Adipose tissue (tissue), 3 donors: ENCODE measurements around the gene TMPRSS13. TPM values are rescaled to one million over a fixed set of nuclear protein-coding genes. Genes with fewer than 3 reads are reported as not detected.

ENCODE experiments used
- H3K27ac ChIP-seq: one replicate; pipeline ENCODE4 v1.5.1; 2013; ENCODE audit warnings: low read depth, low read length
- WGBS, 3 donors: extraction: QIAGEN DNeasy Blood & Tissue Kit; methylation state at CpG; one replicate each; pipeline ENCODE4 v1.1.7; 2013; 5-methylcytosine and 5-hydroxymethylcytosine counted together
- polyA plus RNA-seq, 3 donors: library from polyadenylated mRNA; stranded (reverse); fragments of 200-250 nt; gene quantifications; one replicate each; pipeline ENCODE4 v1.2.3, GENCODE V29; 2013
- donor health status: healthy with polysubstance abuse.
- donor health status: Bipolar disorder and iron deficiency.
- donor health status: healthy.

The TMPRSS13 gene
- polyA plus RNA-seq, 3 donors, result 0.04 to 1.5 TPM; not detected in 1

DNA sequence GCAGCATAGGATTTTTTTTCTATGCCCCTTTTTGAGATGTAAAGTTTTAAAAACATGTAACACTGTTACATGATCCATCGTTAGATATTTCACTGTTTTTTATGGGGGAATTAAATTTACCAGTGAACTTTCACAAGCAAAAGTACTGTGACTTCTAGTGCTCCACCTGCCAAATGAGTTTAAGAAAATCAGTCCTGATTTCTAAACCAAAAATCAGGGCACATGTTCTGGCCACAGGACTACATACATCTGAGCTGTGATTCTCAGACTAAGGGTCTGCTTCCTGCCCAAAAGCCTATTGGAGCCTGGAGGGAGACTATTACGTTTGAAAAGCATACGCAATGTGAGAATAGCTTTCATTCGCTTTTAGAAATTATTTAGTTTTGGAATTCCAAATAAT is 22.5 kb downstream of the TMPRSS13 start:
- 76 to 84% (median 78%) methylated on average over 4 of the region's 4 CpGs for WGBS, 3 donors
- H3K27ac ChIP-seq, result no peak overlapping the region

DNA sequence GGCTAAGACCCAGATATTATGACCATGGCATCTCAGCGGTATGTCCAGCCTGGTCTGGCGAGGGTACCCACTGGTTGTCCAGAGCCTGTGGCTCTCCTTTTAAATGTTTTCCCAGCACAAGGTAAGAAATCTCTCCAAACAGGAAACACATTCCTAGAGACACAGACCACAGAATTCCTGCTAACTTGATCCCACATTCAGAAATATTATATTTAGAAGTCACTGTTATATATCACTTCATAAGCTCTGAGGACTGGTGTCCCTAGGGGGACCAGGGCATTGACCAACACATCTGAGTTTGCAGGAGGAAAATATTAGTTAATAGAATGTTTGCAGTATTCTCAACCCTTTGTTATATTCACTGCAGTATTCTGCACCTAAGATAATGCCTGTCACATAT is 23.1 kb downstream of the TMPRSS13 start:
- no peak overlapping the region for H3K27ac ChIP-seq
- WGBS, 3 donors, result 86 to 95% (median 94%) methylated on average over 2 of the region's 2 CpGs

DNA sequence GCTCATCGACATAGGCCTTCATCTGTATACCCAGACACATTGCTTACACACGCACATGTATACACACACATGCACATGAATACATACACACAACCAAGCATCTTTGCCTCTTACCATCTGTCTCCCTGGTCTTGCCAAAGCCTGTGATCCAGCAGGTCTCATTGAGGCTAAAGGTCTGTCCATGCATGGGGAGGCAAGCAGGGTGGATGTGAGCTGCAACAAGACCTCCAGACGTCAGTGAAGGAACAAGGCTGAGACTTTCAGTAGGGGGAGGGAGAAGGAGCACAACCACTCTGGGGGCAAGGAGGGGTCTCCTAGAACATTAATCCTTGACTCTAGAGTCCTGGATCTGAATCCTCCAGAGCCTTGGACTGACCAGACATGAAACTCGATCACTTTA is 23.7 kb downstream of the TMPRSS13 start:
- 73 to 85% (median 80%) methylated on average over 4 of the region's 4 CpGs for WGBS, 3 donors
- no peak overlapping the region for H3K27ac ChIP-seq

DNA sequence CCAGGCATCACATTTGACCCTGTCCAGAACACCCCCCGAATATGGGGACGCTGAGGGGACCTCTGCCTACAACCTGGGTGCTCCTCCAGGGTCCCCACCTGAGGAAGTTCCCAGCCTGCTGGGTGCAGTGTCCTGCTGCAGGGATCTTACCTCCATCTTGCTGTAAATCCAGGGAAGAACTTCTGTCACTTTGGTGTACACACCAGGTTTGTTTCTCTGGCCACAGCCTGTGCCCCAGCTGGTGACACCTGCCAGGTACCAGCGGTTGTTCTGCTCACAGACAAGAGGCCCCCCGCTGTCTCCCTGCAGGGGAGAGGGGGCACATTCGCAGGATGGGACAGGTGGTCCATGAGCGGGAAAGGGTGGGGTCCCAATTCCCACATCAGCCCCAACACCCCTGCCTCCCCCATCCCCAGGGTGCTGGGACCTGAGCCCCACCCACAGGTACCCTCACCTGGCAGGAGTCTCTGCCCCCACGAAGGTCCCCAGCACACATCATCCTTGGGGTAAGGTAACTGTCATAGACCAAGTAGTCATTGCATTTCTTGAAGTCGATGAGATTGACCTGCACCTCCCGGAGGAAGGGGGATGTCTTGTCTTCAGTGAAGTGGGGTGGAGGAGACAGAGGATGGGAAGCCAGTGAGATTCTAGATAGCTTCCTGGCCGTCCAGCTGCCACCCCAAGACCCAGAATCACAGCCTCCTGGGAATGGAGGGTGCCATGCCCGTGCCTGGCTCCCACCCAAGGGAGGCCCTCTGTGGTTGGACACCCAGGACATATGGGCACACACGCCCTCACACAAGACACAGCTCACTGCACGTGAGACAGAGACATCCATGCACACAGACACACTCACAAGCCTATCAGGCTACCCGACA is 25.5 kb downstream of the TMPRSS13 start:
- H3K27ac ChIP-seq, result no peak overlapping the region

DNA sequence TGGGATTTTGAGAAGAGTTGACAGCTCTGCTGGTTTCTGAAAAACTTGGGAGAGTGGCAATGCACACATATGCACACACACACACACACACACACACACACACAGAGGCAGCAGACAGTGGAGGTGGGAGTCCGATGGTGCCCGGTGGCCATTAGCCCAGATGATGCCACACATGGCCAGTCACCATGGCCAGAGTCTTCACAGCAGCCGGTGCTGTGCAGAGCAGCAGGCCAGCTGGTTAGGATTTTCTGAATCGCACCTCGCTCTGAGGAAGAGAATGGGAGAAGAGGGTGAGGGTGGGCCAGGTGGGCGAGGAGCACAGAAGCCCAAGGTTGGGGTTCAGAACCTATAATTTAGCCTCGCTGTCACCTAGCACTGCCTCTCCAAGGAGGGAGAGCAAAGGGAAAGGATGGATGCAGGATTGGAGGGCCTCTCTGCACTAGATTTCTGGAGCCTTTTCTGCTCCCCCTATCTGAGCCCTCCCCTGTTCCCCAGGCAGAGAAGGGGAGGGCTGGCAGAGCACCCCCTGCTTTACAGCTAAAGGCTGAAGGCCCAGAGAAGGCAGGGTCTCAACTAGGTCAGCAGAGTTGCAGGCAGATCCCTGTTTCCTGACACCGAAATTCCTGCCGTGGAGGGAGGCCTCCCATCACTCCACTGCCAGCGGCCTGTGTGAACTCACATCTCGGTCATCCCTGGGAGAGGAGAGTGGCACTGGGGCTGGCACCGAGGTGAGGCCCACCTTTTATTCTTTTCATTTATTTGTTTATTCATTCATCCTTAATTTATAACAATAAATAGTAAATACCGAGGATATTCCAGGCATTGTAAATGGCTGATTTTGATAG is 27.0 kb downstream of the TMPRSS13 start:
- no peak overlapping the region for H3K27ac ChIP-seq
- 88 to 90% (median 89%) methylated on average over 13 of the region's 13 CpGs for WGBS, 3 donors

More for the DNA sequence above, 25.5 kb downstream of the TMPRSS13 start:
- WGBS, 3 donors, result 87 to 93% (median 92%) methylated on average over 14 of the region's 14 CpGs

DNA sequence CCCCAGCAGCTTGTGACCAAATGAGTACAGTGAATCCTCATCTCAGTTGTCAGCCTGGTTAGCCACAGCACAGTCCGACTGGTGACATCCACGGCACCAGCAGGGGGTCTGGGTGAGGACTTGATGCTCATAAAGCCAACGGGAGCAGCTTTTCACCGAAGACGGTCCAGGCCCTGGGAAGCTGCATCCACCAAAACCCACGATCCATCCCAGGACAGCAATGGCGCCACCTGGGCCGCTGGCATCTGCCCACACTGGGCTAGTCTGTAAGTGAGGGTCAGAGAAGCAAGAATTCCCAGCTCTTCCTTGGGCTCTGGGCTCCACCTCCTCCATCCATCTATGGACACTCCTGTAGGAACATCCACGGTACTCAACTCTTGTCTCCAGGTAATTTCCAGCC is 27.6 kb downstream of the TMPRSS13 start:
- WGBS, 3 donors, result 92 to 97% (median 96%) methylated on average over 9 of the region's 9 CpGs
- no peak overlapping the region for H3K27ac ChIP-seq

DNA sequence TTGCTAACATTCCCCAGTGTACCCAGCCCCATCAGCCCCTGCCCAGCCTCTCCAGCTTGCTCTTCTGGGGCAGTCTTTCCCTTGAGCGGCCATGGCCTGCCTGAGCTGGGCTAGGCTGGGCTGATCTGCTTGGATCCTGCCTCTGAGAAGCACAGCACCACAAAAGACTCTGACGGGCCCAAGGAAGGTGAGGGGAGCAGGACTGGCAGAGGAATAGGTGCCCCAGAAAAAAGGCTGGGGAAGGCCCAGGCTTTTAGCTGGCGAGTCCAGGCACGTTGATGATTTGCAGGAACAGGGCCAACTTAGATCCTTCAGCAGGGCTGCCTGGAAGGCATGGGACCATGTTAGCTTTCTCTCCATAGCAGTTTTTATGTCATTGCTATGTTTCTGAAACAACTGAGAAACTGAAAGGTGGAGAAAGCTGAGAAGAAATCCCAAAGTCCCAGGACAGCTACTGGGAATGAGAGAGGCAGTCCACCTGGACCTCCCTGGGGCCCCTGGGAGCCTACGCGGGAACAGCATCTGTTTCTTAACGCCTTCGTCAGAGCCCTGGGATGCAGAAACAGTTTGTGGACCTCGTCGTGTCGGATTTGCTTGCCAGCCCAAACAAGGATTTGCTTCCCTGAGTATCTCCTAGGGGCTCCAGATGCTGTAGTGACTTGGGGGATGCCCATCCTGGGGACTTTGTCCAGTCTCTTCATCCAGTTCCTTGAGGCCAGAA is 28.3 kb downstream of the TMPRSS13 start:
- no peak overlapping the region for H3K27ac ChIP-seq
- 80 to 91% (median 87%) methylated on average over 11 of the region's 11 CpGs for WGBS, 3 donors

DNA sequence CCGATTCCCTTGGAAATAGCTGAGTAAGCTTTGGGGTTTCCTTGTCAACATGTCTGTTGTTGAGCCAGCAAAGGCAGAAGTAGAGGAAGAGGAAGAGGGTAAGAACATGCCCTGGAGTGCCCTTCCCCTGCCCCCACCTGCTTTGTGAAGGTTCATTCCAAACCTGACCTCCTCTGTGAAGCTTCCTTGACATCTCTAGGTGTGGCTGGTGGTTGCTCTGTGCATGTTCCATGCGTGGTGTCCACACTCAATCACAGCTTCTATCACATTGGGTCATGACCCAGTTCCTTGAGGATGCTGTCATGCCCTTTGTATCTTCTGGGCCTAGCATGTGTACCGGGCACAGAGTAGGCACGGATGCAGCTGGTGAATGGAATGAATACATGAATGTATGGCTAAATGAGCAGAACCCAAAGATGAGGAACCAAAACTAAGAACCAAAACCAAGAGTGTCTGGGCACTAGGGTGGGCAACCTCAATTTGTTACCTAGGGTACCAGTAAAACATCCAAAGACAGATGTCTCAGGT is 29.0 kb downstream of the TMPRSS13 start:
- no peak overlapping the region for H3K27ac ChIP-seq
- 67 to 84% (median 84%) methylated on average over 4 of the region's 4 CpGs for WGBS, 3 donors

DNA sequence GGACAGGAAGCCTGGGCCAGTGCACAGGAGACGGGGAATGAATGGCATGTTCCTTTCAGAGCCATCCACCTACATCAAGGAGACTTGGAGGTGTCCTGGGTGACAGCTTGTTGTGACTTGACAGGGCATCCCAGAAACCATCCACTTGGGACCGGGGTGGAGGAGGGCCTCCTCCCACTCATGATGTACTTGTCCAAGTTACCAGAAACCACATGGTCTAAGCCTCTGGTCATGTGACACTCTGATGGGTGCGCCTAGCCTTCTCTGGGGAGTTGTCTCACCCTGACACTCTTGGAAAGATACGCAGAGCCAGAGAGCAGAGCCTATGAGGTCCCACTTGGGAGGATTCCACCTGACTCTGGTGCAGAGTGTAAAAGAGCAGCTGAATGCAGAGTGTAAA is 31.1 kb downstream of the TMPRSS13 start:
- H3K27ac ChIP-seq, result no peak overlapping the region
- 71 to 91% (median 80%) methylated on average over 4 of the region's 4 CpGs for WGBS, 3 donors

DNA sequence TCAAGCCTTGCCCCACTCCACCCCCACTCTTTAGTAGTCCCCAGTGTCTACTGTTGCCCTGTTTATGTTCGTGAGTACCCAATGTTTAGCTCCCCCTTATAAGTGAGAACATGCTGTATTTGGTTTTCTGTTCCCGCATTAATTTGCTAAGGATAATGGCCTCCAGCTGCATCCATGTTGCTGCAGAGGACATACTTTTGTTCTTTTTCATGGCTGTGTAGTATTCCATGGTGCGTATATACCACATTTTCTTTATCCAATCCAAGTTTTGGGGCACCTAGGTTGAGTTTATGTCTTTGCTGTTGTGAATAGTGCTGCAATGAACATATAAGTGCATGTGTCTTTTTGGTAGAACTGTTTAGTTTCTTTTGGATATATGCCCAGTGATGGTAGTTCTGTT is 36.6 kb downstream of the TMPRSS13 start:
- WGBS, 3 donors, result 89 to 98% (median 96%) methylated on average over 3 of the region's 3 CpGs
- no peak overlapping the region for H3K27ac ChIP-seq

DNA sequence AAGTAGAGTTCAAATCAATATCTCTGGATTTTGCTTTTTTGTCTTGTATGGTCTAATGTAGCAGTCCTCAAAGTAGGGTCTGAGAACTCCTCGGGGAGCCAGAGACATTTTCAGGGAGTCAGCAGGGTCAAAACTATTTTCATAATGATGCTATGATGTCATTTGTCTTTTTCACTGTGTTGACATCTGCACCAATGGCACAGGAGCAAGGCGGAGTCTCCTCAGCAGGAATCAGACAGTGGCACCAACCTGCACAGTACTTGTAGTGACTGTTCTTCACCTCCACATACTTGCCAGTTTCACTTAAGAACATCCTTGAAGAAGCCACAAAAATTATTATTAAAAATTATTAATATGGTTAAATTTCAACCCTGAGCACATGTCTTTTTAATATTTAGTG is 37.8 kb downstream of the TMPRSS13 start:
- WGBS, 3 donors, result 45 to 95% (median 83%) methylated on average over 2 of the region's 2 CpGs

DNA sequence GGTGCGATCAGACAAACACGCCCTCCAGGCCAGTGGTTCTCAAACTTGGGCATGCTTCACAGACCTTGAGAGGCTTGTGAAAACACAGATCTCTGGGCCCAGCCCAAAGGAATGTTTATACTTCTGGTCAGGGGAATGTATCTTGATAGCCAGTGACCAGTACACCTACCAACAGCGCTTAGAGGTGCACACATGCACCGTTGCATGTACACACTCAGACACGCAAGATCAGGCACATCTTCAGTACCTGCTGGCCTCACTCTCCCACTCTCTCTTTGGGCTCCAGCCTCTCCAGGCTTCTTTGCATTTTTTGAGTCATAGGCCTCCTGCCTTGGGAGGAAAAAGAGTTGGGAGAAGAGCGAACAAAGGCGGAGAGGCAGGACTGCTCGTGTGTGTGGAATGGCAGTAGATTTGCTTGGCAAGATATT is 41.0 kb downstream of the TMPRSS13 start:
- no peak overlapping the region for H3K27ac ChIP-seq
- WGBS, 3 donors, result 65 to 90% (median 89%) methylated on average over 8 of the region's 8 CpGs

More for the DNA sequence above, 37.8 kb downstream of the TMPRSS13 start:
- no peak overlapping the region for H3K27ac ChIP-seq

DNA sequence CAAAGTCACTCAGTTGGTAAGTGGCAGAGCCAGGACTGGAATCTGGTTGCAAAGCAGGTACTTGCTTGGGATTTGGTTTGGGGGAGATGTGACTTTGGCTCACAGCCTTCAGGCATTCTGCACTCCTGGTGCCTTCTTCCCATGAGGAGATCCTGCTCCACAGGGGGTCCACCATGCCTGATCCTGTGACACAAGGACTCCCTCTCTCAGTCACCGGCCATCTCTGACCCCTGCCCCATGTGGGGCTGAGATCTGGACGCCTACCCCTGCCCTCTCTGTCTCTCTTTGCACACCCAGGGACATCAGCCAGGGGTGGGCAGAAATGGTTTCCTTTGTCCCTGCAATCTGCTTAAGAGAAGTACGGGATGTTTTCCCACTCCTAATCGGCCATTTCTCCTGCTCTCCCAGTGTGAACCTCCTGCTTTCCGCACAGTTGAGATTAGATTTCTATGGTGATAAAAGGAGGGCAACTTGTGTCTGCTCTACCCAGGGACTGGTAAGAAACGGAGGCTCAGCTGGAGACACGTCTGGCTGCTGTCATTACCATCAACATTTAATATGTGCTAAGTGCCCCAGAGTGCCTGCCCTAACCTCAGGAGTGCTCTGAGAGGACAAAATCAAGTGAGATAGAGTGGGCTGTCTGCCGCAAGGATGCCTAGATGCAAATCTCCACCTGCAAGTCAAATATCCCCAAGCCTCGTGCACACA is 41.6 kb downstream of the TMPRSS13 start:
- H3K27ac ChIP-seq, result no peak overlapping the region
- whole genome bisulfite sequencing, 3 donors, result 61 to 89% (median 84%) methylated on average over 9 of the region's 9 CpGs

DNA sequence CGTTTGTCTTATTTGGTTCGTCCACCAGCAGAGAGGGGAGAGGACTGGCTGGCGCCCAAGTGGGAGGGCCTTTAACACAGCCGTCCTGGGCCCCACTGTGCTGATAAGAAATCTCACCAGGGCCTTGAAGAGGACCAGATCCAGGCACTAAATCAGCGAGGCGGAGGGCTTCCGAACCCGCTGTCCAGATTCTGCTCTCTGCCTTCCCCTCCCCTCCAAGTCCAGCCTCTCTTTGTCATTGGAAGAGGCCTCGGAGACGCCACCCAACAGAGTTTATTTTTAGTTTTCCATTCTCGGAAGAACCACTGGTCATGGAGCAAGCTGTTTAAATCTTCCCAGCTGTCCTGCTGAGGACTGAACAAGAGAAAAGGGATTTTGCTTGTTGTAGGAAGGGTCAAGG is 43.4 kb downstream of the TMPRSS13 start:
- no peak overlapping the region for H3K27ac ChIP-seq
- 36 to 43% (median 41%) methylated on average over 11 of the region's 11 CpGs for WGBS, 3 donors

DNA sequence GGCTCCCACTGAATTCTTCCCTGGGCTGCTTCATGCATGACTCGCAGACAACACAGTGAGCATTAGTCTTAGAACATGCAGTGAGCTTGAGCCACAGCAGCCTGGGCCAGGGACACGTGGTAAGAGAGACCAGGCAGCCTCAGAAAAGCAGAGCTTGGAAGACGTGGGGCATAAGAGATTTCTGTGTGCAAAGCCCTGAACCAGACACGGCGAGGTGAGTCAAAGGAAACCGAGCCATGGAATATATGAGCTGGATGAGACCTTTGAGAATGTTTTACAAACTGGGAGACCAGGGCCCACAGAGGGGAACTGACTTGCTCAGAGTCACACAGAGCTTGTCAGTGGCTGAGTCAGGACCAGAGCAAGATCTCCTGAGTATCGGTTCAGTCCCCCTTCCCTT is 44.2 kb downstream of the TMPRSS13 start:
- 68 to 81% (median 81%) methylated on average over 7 of the region's 7 CpGs for WGBS, 3 donors
- H3K27ac ChIP-seq, result no peak overlapping the region

DNA sequence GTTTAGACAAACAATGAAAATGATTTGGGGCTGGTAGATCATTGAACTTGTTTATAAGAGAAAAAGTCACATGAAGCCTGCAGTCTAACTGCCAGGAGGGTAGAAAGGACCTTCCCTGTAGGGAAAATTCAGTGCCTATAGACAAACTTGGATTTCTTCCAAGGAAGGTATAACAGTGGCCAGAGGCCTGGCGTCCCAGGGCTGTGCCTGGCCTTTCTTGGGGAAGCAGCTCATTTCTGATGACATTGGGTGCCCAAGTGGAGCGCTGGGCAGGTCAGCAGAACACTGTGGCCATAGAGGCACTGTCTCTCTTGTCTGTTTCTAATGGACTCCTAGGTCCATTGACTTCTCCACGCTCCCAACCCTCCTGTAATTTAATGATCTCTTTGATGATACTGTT is 46.1 kb downstream of the TMPRSS13 start:
- H3K27ac ChIP-seq, result no peak overlapping the region
- WGBS, 3 donors, result 81 to 94% (median 91%) methylated on average over 3 of the region's 3 CpGs

DNA sequence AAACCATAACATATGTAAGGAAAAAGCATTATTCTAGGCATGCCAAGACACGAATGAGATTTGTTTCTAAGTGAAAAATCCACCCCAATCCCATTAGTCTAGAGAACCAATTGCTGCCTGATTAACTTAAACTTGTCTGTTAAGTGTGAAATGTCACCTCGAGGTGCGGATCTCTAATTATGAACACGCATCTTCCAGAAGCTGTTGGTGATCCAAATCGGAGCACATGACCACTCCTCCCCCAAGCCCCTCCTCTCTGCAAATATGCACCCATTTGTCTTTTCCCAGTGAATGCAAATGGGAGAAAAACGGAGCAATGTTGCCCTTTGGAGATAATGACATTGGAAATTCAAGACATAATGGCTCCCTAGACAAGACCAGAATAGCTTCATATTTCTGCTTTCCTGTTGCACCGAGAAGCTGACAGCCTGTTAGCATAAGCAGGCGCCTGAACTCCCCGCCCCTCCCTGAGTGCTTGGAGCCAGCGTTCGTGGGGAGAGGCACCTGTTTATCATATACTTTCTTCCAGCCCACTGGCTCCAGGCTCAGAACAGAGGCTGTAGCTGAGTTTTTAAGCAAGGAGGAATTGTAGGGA is 46.8 kb downstream of the TMPRSS13 start:
- 24 to 55% (median 48%) methylated on average over 11 of the region's 11 CpGs for WGBS, 3 donors

DNA sequence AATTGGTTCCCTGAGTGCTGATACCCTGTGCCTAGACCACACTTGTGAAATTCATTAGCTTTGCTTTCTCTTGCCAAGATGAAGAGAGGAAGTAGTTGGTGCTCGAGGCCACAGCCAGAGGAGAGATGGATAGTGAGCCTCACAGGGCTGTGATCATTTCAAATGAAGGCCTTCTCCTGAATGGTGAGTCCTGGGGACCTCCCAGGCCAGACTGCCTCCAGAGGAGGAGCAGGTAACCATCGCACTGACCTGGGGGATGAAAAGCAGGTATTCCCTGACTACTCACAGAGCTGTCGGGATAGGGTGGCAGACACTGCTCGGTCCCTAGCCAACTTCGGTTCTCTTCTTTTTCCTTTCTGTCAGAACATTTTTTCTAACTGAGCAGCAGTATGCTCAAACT is 48.0 kb downstream of the TMPRSS13 start:
- H3K27ac ChIP-seq, result no peak overlapping the region

More for the DNA sequence above, 46.8 kb downstream of the TMPRSS13 start:
- H3K27ac ChIP-seq, result no peak overlapping the region

More for the DNA sequence above, 48.0 kb downstream of the TMPRSS13 start:
- 87 to 90% (median 89%) methylated on average over 5 of the region's 5 CpGs for whole genome bisulfite sequencing, 3 donors
